A673 (cell line): ENCODE results near the gene PSME3IP1. TPM values are rescaled to one million over a fixed set of nuclear protein-coding genes. Genes with fewer than 3 reads are reported as not detected.
A peak's percentile ranks its signal among the peaks of the same experiment; 100 is the strongest.

ENCODE experiments used
- BruUV-seq: library from RNA; stranded (reverse); fragments of 400-500 nt; replicated peaks from 2 replicates; lab custom pipeline; 2021; lab: Mats Ljungman, UMichigan
- CTCF ChIA-PET: fragments of 300-600 bp; sonication (Branson Sonifier 250); formaldehyde crosslinking; loops from one replicate; lab custom pipeline; 2022; ENCODE audit warnings: antibody characterized with exemption; lab: Charles Lee
- POLR2A ChIA-PET: fragments of 300-600 bp; sonication (Branson Sonifier 250); formaldehyde crosslinking; loops from one replicate; lab custom pipeline; 2022; ENCODE audit warnings: antibody characterized with exemption; ENCODE audit not compliant: low non-redundant PET; lab: Charles Lee
- DNase-seq: peaks from one replicate; pipeline ENCODE4 v3.0.0-alpha.2; 2015; ENCODE audit warnings: low spot score
- H3K27ac ChIP-seq: fragments of 200-600 bp; sonication (generic); 2 replicates; pipeline ENCODE4 v1.5.1; 2016; ENCODE audit warnings: mixed run types, low read depth, mild to moderate bottlenecking, mixed read lengths, antibody characterized with exemption, low read length; ENCODE audit not compliant: poor library complexity, severe bottlenecking
- H3K27me3 ChIP-seq: fragments of 200-600 bp; sonication (generic); replicated peaks from 2 replicates; pipeline ENCODE4 v1.6.1; 2017; ENCODE audit warnings: mixed run types, low read depth, mild to moderate bottlenecking, mixed read lengths, antibody characterized with exemption, low read length; ENCODE audit not compliant: insufficient read depth, poor library complexity
- H3K36me3 ChIP-seq: fragments of 200-600 bp; sonication (generic); 2 replicates; pipeline ENCODE4 v1.6.1; 2016; ENCODE audit warnings: mixed run types, mild to moderate bottlenecking, mixed read lengths, antibody characterized with exemption, low read length; ENCODE audit not compliant: insufficient read depth, poor library complexity, severe bottlenecking
- H3K4me1 ChIP-seq: fragments of 200-600 bp; sonication (generic); 2 replicates; pipeline ENCODE4 v1.6.1; 2017; ENCODE audit warnings: mixed run types, mild to moderate bottlenecking, mixed read lengths, antibody characterized with exemption, low read length; ENCODE audit not compliant: insufficient read depth, poor library complexity, severe bottlenecking
- H3K4me3 ChIP-seq: fragments of 200-600 bp; sonication (generic); 2 replicates; pipeline ENCODE4 v1.5.1; 2016; ENCODE audit warnings: low read depth, mixed run types, mild to moderate bottlenecking, mixed read lengths, low read length; ENCODE audit not compliant: poor library complexity, severe bottlenecking
- H3K9me3 ChIP-seq: fragments of 200-600 bp; sonication (generic); 2 replicates; pipeline ENCODE4 v1.6.1; 2016; ENCODE audit warnings: mixed run types, low read depth, mild to moderate bottlenecking, mixed read lengths, antibody characterized with exemption, low read length; ENCODE audit not compliant: poor library complexity, severe bottlenecking
- CTCF ChIP-seq: fragments of 300-800, 200-600 bp; sonication (generic); conservative IDR thresholded peaks from 2 replicates; pipeline ENCODE4 v1.5.1; 2017; ENCODE audit warnings: low read depth, mild to moderate bottlenecking, antibody characterized with exemption, low read length, moderate library complexity, mixed read lengths
- EZH2 ChIP-seq: fragments of 200-600 bp; sonication (generic); IDR thresholded peaks from 2 replicates; pipeline ENCODE4 v1.6.1; 2017; ENCODE audit warnings: borderline replicate concordance, low read depth, mild to moderate bottlenecking, mixed read lengths, antibody characterized with exemption, low read length; ENCODE audit not compliant: poor library complexity, severe bottlenecking
- intact Hi-C: fragments of 100-400 bp; cut with micrococcal nuclease; formaldehyde crosslinking; loops from one replicate; pipeline ENCODE4 v1.10.0; 2022; ENCODE audit not compliant: unreplicated experiment
- total RNA-seq: library from RNA; stranded (reverse); gene quantifications from 2 replicates; pipeline ENCODE4 v1.2.3, GENCODE V29; 2021

Gene PSME3IP1
- total RNA-seq, 1 experiment from 2014 or later, result 128 TPM

GRCh38 chr16:57115514-57116182, 70.2 kb downstream of the PSME3IP1 start:
- BruUV-seq, result no TSS peak
- TF ChIP-seq CTCF (no peak), EZH2 (no peak)
- no peak overlapping the region for H3K4me3 ChIP-seq
- no peaks in the 10 kb centered on the region for H3K9me3 ChIP-seq
- POLR2A ChIA-PET, result no interaction called here
- peak overlapping the region; percentile 30 for H3K27ac ChIP-seq
- DNase-seq, result peak; percentile 84
- H3K4me1 ChIP-seq, result peaks cover 13% of the 10 kb centered on the region
- intact Hi-C loops, result no loop called here
- H3K27me3 ChIP-seq, result no peaks in the 10 kb centered on the region
- H3K36me3 ChIP-seq, result peaks cover 3% of the 10 kb centered on the region
- CTCF ChIA-PET, result interaction anchor here (1.4 kb wide), 1 partner anchor 23 kb away, joined by 4 read pairs; the partner anchor contains the start of gene CPNE2

- peak overlapping the region; percentile 30 for H3K27ac ChIP-seq
- no peaks in the 10 kb centered on the region for H3K27me3 ChIP-seq
- no peaks in the 10 kb centered on the region for H3K9me3 ChIP-seq
- TF ChIP-seq CTCF (no peak), EZH2 (no peak)
- H3K4me3 ChIP-seq, result no peak overlapping the region
- intact Hi-C loops, result no loop called here
- POLR2A ChIA-PET, result no interaction called here
- H3K4me1 ChIP-seq, result peaks cover 13% of the 10 kb centered on the region
- CTCF ChIA-PET, result interaction anchor here (1.4 kb wide), 1 partner anchor 23 kb away, joined by 4 read pairs; the partner anchor contains the start of gene CPNE2
- H3K36me3 ChIP-seq, result peaks cover 3% of the 10 kb centered on the region
- BruUV-seq, result no TSS peak
- no peak for DNase-seq
Measured at GRCh38 chr16:57115168-57115513, 70.7 kb downstream of the PSME3IP1 start.

GRCh38 chr16:57113664-57114063, 72.2 kb downstream of the PSME3IP1 start:
- peaks cover 13% of the 10 kb centered on the region for H3K4me1 ChIP-seq
- no peaks in the 10 kb centered on the region for H3K9me3 ChIP-seq
- no peak overlapping the region for H3K4me3 ChIP-seq
- DNase-seq, result no peak
- no peak overlapping the region for H3K27ac ChIP-seq
- ChIA-PET CTCF (no interaction called here), POLR2A (no interaction called here)
- intact Hi-C loops, result no loop called here
- TF ChIP-seq CTCF (no peak), EZH2 (no peak)
- no TSS peak for BruUV-seq
- H3K36me3 ChIP-seq, result peaks cover 3% of the 10 kb centered on the region
- H3K27me3 ChIP-seq, result no peaks in the 10 kb centered on the region
